Measurements from ENCODE around the gene JAKMIP3. TPM values are rescaled to one million over a fixed set of nuclear protein-coding genes. Genes with fewer than 3 reads are reported as not detected.

Gene JAKMIP3
- total RNA-seq, 1 experiment from 2014 or later, result not detected

DNA sequence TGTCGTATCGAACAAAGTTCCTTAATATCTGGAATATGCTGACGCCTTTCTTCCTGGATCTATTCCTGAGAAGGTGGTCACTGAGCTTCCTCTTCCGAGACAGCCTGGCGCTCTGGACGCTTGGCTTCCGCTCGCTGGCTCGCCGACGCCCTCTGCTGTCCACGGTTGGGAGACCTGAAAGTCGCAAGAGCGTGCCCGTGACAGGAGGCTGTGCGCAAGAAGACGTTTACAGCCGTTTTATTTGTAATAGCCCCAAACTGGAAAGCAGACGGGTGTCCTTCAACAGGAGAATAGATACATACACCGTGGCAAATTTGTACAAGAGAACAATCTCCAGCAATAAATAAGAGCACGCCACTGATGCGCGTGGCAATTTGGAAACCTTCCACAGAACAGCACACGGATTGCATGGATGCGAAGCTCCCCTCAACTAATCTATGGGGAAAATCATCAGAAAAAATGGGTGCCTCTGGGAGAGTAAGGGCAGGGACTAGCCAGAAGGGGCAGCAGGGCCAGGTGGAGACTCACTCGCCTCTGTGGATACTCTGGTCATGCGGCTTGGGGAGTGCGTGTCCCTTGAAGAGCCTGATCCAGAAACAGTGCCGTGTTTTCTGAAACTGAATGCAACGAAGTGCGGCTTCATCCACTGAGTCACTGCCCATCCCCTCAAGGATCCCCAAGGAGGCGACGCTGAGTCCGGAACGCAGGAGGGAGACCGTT, 42.5 kb upstream of the JAKMIP3 start:
- intact Hi-C loops (cut with micrococcal nuclease), result loop anchor here (1.0 to 10.0 kb wide), 4 partner anchors 42 to 138 kb away; partner anchors contain the start of gene BNIP3
- H3K4me1 Mint-ChIP-seq (ENCODE audit: insufficient read depth, unreplicated experiment), result peaks cover 5% of the 10 kb centered on the region
- H3K27me3 Mint-ChIP-seq (ENCODE audit: insufficient read depth, unreplicated experiment), result peaks cover 44% of the 10 kb centered on the region
- ChIA-PET CTCF (interaction anchor here (0.6 to 2.9 kb wide), 52 partner anchors 9 to 1854 kb away, joined by 3 to 47 read pairs (median 4); partner anchors contain the start of gene BNIP3), POLR2A (interaction anchor here (0.6 to 1.7 kb wide), 11 partner anchors 12 to 146 kb away, joined by 3 to 11 read pairs (median 4); partner anchors contain the start of gene BNIP3)
- H3K9me3 Mint-ChIP-seq (ENCODE audit: unreplicated experiment), result no peaks in the 10 kb centered on the region
- TF ChIP-seq, protein P1, sequence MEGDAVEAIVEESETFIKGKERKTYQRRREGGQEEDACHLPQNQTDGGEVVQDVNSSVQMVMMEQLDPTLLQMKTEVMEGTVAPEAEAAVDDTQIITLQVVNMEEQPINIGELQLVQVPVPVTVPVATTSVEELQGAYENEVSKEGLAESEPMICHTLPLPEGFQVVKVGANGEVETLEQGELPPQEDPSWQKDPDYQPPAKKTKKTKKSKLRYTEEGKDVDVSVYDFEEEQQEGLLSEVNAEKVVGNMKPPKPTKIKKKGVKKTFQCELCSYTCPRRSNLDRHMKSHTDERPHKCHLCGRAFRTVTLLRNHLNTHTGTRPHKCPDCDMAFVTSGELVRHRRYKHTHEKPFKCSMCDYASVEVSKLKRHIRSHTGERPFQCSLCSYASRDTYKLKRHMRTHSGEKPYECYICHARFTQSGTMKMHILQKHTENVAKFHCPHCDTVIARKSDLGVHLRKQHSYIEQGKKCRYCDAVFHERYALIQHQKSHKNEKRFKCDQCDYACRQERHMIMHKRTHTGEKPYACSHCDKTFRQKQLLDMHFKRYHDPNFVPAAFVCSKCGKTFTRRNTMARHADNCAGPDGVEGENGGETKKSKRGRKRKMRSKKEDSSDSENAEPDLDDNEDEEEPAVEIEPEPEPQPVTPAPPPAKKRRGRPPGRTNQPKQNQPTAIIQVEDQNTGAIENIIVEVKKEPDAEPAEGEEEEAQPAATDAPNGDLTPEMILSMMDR (IDR thresholded peaks at IDR 0.05; ENCODE audit: unreplicated experiment), result peak; percentile 80
- BruUV-seq (replicated peaks), result no TSS peak
- peak overlapping the region; percentile 24 for H3K4me3 Mint-ChIP-seq (ENCODE audit: unreplicated experiment)
- no peaks in the 10 kb centered on the region for H3K36me3 Mint-ChIP-seq (ENCODE audit: insufficient read depth, unreplicated experiment)
- DNase-seq (ENCODE audit: unreplicated experiment), result peak; percentile 73
- H3K27ac Mint-ChIP-seq (ENCODE audit: low read depth, unreplicated experiment), result no peak overlapping the region

DNA sequence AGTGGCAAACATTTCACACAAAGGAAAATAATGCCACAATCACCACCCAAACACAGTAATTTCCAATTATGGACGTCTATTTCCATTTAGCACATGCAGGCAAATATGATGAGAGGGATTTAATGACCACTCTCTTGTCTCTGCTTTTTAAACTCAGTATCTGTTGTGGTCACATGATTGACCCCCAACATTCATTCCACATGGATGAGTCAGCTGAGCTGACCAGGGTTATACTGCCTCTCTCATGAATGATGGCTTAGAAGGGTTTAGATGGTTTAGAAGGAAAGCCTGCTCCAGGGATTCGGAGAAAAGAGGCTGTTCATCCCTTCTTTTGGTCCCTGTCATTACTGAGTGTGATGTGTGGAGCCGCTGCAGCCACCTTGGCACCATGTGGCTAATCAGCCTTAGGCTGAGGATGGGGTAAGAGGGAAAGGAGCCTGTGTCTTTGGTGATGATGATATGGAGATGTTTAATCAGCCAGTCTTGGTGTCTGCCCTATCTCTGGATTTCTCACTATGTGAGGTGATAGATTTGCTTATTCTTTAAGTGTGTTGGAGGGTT, 38.2 kb upstream of the JAKMIP3 start:
- no peaks in the 10 kb centered on the region for H3K36me3 Mint-ChIP-seq (ENCODE audit: insufficient read depth, unreplicated experiment)
- peaks cover 79% of the 10 kb centered on the region for H3K27me3 Mint-ChIP-seq (ENCODE audit: insufficient read depth, unreplicated experiment)
- ChIA-PET POLR2A (no interaction called here), CTCF (no interaction called here)
- peaks cover 5% of the 10 kb centered on the region for H3K4me1 Mint-ChIP-seq (ENCODE audit: insufficient read depth, unreplicated experiment)
- BruUV-seq (replicated peaks), result no TSS peak
- TF ChIP-seq, protein P1 (IDR thresholded peaks at IDR 0.05; ENCODE audit: unreplicated experiment), result no peak
- no peaks in the 10 kb centered on the region for H3K9me3 Mint-ChIP-seq (ENCODE audit: unreplicated experiment)
- DNase-seq (ENCODE audit: unreplicated experiment), result no peak
- H3K27ac Mint-ChIP-seq (ENCODE audit: low read depth, unreplicated experiment), result no peak overlapping the region
- intact Hi-C loops (cut with micrococcal nuclease), result loop anchor here (10.0 kb wide), 1 partner anchor 117 kb away; no protein-coding TSS in a partner anchor
- no peak overlapping the region for H3K4me3 Mint-ChIP-seq (ENCODE audit: unreplicated experiment)

DNA sequence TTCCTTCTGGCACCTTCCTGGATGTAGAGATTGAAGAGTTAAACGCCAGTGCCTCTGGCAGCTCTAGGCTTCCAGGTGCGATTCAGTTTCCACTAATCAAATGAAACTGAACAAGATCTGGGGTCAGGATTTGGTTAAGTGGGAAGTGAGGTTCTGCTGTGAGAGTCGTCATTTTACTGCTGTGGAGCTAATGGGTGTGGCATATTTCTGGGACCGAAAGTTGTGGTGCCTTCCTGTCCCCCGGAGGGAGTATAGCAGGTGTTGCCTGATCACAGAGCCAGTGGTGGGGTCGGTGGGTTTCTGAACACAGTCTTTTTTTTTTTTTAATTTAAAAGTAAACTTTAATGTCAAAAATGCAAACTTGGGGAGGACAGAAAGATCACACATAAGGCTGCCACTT, 37.0 kb upstream of the JAKMIP3 start:
- TF ChIP-seq, protein P1 (IDR thresholded peaks at IDR 0.05; ENCODE audit: unreplicated experiment), result no peak
- H3K9me3 Mint-ChIP-seq (ENCODE audit: unreplicated experiment), result no peaks in the 10 kb centered on the region
- CTCF ChIA-PET, result interaction anchor here (0.8 kb wide), 1 partner anchor 10 kb away, joined by 3 read pairs; no protein-coding TSS in a partner anchor
- BruUV-seq (replicated peaks), result no TSS peak
- peaks cover 67% of the 10 kb centered on the region for H3K27me3 Mint-ChIP-seq (ENCODE audit: insufficient read depth, unreplicated experiment)
- H3K4me1 Mint-ChIP-seq (ENCODE audit: insufficient read depth, unreplicated experiment), result no peaks in the 10 kb centered on the region
- no peak overlapping the region for H3K4me3 Mint-ChIP-seq (ENCODE audit: unreplicated experiment)
- intact Hi-C loops (cut with micrococcal nuclease), result loop anchor here (10.0 kb wide), 1 partner anchor 116 kb away; no protein-coding TSS in a partner anchor
- H3K36me3 Mint-ChIP-seq (ENCODE audit: insufficient read depth, unreplicated experiment), result no peaks in the 10 kb centered on the region
- no peak overlapping the region for H3K27ac Mint-ChIP-seq (ENCODE audit: low read depth, unreplicated experiment)
- no peak for DNase-seq (ENCODE audit: unreplicated experiment)
- POLR2A ChIA-PET, result no interaction called here

DNA sequence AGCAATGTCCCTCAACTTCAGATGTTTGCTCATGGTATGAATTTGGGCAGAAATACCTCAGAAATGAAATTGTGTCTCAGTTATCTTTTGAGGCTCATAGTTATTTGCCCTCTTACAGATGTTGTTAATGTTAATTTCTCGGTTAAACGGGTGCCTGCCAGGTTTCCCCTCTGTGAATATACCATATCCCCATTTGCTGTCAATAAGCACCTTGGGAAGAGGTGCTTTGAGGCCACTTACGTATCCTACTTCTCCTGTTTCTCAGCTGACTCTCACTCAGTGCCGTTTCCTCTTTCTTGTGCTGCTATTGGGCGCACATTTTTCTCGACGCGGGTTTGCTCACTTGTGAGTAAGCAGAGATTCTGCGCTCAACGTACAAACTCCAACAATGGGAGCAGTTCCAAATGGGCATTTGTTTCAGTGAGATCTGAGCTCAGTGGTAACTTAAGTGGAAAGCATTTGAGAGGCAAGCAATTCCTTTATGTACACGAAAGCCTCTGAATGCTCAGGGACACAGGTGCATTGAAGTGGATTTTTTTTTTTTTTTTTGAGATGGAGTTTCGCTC, 34.8 kb upstream of the JAKMIP3 start:
- intact Hi-C loops (cut with micrococcal nuclease), result no loop called here
- ChIA-PET CTCF (interaction anchor here (0.6 to 0.9 kb wide), 3 partner anchors 145 to 424 kb away, joined by 3 to 6 read pairs (median 3); no protein-coding TSS in a partner anchor), POLR2A (no interaction called here)
- H3K9me3 Mint-ChIP-seq (ENCODE audit: unreplicated experiment), result no peaks in the 10 kb centered on the region
- no peaks in the 10 kb centered on the region for H3K36me3 Mint-ChIP-seq (ENCODE audit: insufficient read depth, unreplicated experiment)
- DNase-seq (ENCODE audit: unreplicated experiment), result no peak
- H3K27me3 Mint-ChIP-seq (ENCODE audit: insufficient read depth, unreplicated experiment), result peaks cover 52% of the 10 kb centered on the region
- no TSS peak for BruUV-seq (replicated peaks)
- no peak overlapping the region for H3K27ac Mint-ChIP-seq (ENCODE audit: low read depth, unreplicated experiment)
- no peaks in the 10 kb centered on the region for H3K4me1 Mint-ChIP-seq (ENCODE audit: insufficient read depth, unreplicated experiment)
- TF ChIP-seq, protein P1 (IDR thresholded peaks at IDR 0.05; ENCODE audit: unreplicated experiment), result no peak
- no peak overlapping the region for H3K4me3 Mint-ChIP-seq (ENCODE audit: unreplicated experiment)
